ENCODE results near the gene CDC42EP3. TPM values are rescaled to one million over a fixed set of nuclear protein-coding genes. Genes with fewer than 3 reads are reported as not detected.
A peak's percentile ranks its signal among the peaks of the same experiment; 100 is the strongest.

CDC42EP3 gene
- polyA plus RNA-seq, 2 donors, result 2.0 to 6.0 TPM

DNA sequence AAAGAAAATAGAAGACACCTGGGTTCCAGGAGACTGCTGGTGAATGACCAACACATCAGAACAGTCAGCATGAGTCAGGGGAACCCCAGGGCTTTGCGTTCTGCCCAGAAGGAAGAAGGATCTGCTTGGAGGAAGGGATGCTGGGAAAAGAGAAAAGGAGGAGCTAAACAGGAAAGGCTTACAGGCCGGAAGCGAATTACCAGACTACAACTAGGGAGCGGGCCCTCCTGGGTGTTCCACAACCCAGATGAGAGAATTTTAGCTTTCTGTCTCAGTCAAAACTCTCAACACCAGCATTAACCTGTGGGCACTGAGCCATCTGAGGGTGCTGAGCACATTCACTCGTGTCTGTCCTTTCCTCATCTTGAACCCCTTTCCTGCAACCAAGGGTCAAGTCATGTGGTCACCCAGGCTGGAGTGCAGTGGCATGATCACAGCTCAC is 19.2 kb downstream of the CDC42EP3 start:
- Histone ChIP-seq H3K36me3 (ENCODE audit: control insufficient read depth in 2 of 2, insufficient read depth in 2 of 2, low read length in 1 of 2) (no peaks in the 10 kb centered on the region), H3K27ac (ENCODE audit: low read depth in 2 of 2, low read length in 1 of 2) (peak overlapping the region in 1 of 2 donors; percentile 42), H3K4me1 (ENCODE audit: control insufficient read depth in 2 of 2, insufficient read depth in 2 of 2, low read length in 1 of 2) (peaks cover 3 to 15% of the 10 kb centered on the region in 2 donors), H3K27me3 (ENCODE audit: control insufficient read depth in 1 of 2, insufficient read depth in 2 of 2, low read length in 2 of 2) (no peaks in the 10 kb centered on the region), H3K4me3 (ENCODE audit: low read depth in 1 of 2, low read length in 2 of 2) (no peak overlapping the region), H3K9me3 (ENCODE audit: control insufficient read depth in 2 of 2, insufficient read depth in 1 of 2, low read depth in 1 of 2, low read length in 1 of 2) (no peaks in the 10 kb centered on the region)
- WGBS, 2 donors, result 69 to 72% methylated on average over 5 of the region's 5 CpGs

DNA sequence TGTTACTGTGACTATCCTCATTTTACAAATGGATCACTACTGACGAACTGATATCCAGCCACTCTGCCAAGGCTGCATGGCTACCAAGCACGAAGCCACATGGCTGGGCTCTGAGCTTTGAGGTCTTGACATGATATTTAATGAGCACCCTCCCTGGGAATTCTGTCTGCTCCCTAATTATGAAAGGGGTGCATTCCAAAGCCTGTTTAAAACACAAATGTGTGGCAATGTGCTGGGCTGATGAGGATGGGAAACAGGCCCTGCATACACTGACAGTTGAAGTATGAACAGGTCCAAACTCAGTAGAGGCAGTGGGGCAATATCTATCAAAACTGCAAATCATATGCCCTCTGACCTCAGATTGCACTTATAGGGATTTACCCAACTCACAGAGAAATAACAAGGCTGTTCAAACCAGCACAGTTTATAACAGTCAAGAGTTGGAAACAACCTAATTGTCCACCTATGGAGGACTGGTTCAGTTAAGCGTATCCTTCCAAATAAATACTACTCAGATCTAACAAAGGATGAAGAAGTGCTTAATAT is 20.8 kb downstream of the CDC42EP3 start:
- 87 to 88% methylated on average over 3 of the region's 3 CpGs for WGBS, 2 donors
- no peak overlapping the region for H3K27ac ChIP-seq (ENCODE audit: low read depth in 2 of 2, low read length in 1 of 2)
- no peaks in the 10 kb centered on the region for H3K36me3 ChIP-seq (ENCODE audit: control insufficient read depth in 2 of 2, insufficient read depth in 2 of 2, low read length in 1 of 2)
- H3K4me1 ChIP-seq (ENCODE audit: control insufficient read depth in 2 of 2, insufficient read depth in 2 of 2, low read length in 1 of 2), result peaks cover 3 to 15% of the 10 kb centered on the region in 2 donors
- no peaks in the 10 kb centered on the region for H3K27me3 ChIP-seq (ENCODE audit: control insufficient read depth in 1 of 2, insufficient read depth in 2 of 2, low read length in 2 of 2)
- H3K9me3 ChIP-seq (ENCODE audit: control insufficient read depth in 2 of 2, insufficient read depth in 1 of 2, low read depth in 1 of 2, low read length in 1 of 2), result no peaks in the 10 kb centered on the region
- H3K4me3 ChIP-seq (ENCODE audit: low read depth in 1 of 2, low read length in 2 of 2), result no peak overlapping the region

DNA sequence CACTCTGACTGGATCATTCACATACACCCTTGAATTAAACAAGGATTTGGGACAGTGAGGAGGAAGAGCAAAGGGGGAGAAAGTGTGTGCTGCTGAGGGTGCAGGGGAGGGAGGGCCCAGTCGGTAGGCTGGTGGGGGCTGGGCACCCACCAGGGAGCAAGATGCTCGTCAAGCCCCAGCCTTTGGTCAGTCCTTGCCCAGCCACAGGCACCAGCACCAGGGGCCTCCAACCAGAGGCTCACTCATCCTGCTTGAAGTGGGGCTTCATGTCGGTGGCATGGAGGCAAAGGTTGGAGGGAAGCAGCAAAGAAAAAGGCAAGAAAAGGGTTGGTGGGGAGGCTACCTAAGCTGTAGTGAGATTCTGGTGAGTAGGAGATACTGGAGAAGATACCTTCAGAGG is 21.9 kb downstream of the CDC42EP3 start:
- Histone ChIP-seq H3K27ac (ENCODE audit: low read depth in 2 of 2, low read length in 1 of 2) (no peak overlapping the region), H3K4me3 (ENCODE audit: low read depth in 1 of 2, low read length in 2 of 2) (no peak overlapping the region), H3K27me3 (ENCODE audit: control insufficient read depth in 1 of 2, insufficient read depth in 2 of 2, low read length in 2 of 2) (no peaks in the 10 kb centered on the region), H3K9me3 (ENCODE audit: control insufficient read depth in 2 of 2, insufficient read depth in 1 of 2, low read depth in 1 of 2, low read length in 1 of 2) (no peaks in the 10 kb centered on the region), H3K4me1 (ENCODE audit: control insufficient read depth in 2 of 2, insufficient read depth in 2 of 2, low read length in 1 of 2) (peaks cover 3 to 13% of the 10 kb centered on the region in 2 donors), H3K36me3 (ENCODE audit: control insufficient read depth in 2 of 2, insufficient read depth in 2 of 2, low read length in 1 of 2) (no peaks in the 10 kb centered on the region)
- 83 to 92% methylated on average over 3 of the region's 3 CpGs for WGBS, 2 donors

DNA sequence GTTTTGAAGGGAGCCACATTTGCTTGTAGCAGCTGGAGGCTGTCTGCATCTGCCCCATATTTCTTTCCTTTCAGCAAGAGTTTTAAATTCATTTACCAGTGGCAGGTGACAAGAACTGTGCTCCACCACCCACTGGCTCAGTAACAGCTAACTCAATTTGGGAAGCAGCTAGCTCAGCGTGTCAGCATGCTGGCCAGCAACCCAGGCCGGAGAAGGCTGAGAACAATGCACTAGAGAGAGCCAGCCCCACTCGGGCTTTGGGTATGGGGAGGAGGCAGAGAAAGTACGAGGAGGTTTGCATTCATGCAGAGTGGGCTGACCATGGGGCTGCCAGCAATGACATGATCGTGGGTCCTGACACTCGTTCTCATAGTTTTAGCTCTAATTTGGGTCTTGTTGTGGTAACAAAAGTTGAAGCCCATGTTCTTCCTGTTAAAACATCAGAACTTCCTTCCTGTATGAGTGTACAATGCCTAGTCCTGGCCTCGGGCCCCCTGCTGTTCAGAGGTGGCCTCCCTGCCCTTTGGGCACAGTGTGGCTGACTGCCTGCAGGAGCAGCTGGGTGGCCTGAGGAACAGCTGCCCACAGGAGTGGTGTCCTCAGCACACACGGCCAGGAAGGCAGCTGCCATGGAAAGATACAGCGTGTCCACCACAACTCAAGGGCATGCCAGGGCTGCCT is 23.0 kb downstream of the CDC42EP3 start:
- H3K9me3 ChIP-seq (ENCODE audit: control insufficient read depth in 2 of 2, insufficient read depth in 1 of 2, low read depth in 1 of 2, low read length in 1 of 2), result no peaks in the 10 kb centered on the region
- H3K4me3 ChIP-seq (ENCODE audit: low read depth in 1 of 2, low read length in 2 of 2), result no peak overlapping the region
- peaks cover 3 to 9% of the 10 kb centered on the region in 2 donors for H3K4me1 ChIP-seq (ENCODE audit: control insufficient read depth in 2 of 2, insufficient read depth in 2 of 2, low read length in 1 of 2)
- H3K27ac ChIP-seq (ENCODE audit: low read depth in 2 of 2, low read length in 1 of 2), result peak overlapping the region; percentile 43 to 56
- 60 to 64% methylated on average over 9 of the region's 9 CpGs for WGBS, 2 donors
- no peaks in the 10 kb centered on the region for H3K36me3 ChIP-seq (ENCODE audit: control insufficient read depth in 2 of 2, insufficient read depth in 2 of 2, low read length in 1 of 2)
- no peaks in the 10 kb centered on the region for H3K27me3 ChIP-seq (ENCODE audit: control insufficient read depth in 1 of 2, insufficient read depth in 2 of 2, low read length in 2 of 2)

DNA sequence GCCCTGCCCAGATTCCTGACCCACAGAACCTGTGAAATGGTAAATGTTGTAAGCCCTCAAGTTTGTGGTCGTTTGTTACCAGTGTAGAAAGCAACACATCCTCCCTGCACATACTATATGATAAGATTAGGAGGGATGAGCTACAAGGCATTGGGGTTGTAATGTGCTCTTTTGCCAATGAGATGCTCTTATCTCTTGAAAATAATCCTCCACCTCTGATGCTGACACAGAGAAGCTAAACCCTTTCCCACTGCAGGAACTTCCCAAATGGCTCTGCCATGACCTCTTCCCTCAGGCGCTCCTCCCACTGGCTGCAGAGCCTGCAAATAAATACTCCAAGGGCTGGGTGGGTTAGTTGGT is 23.5 kb downstream of the CDC42EP3 start:
- Histone ChIP-seq H3K4me3 (ENCODE audit: low read depth in 1 of 2, low read length in 2 of 2) (no peak overlapping the region), H3K4me1 (ENCODE audit: control insufficient read depth in 2 of 2, insufficient read depth in 2 of 2, low read length in 1 of 2) (peaks cover 3 to 7% of the 10 kb centered on the region in 2 donors), H3K27ac (ENCODE audit: low read depth in 2 of 2, low read length in 1 of 2) (peak overlapping the region; percentile 43 to 56), H3K9me3 (ENCODE audit: control insufficient read depth in 2 of 2, insufficient read depth in 1 of 2, low read depth in 1 of 2, low read length in 1 of 2) (no peaks in the 10 kb centered on the region), H3K36me3 (ENCODE audit: control insufficient read depth in 2 of 2, insufficient read depth in 2 of 2, low read length in 1 of 2) (no peaks in the 10 kb centered on the region), H3K27me3 (ENCODE audit: control insufficient read depth in 1 of 2, insufficient read depth in 2 of 2, low read length in 2 of 2) (no peaks in the 10 kb centered on the region)
- 77 to 85% methylated on average over 2 of the region's 2 CpGs for WGBS, 2 donors

DNA sequence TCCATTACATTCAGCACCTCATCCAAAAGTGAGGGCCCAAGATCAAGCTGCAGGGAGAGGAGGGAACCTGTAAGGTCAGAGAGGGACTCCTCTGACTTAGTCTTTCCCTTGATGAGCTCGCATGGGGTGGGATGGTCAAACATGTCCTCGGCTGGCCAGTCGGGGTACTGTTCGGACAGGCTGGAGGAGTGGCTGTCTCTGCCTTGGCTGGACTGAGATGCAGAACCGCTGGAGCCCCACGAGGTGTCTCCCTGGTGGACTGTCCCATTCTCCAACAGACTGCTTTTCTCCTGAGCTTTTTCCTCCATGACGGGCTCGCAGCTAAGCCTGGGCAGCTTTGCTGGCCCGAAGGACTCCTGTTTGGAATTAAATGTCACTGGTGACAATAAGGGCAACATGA is 25.6 kb downstream of the CDC42EP3 start:
- H3K27me3 ChIP-seq (ENCODE audit: control insufficient read depth in 1 of 2, insufficient read depth in 2 of 2, low read length in 2 of 2), result no peaks in the 10 kb centered on the region
- H3K36me3 ChIP-seq (ENCODE audit: control insufficient read depth in 2 of 2, insufficient read depth in 2 of 2, low read length in 1 of 2), result no peaks in the 10 kb centered on the region
- H3K4me3 ChIP-seq (ENCODE audit: low read depth in 1 of 2, low read length in 2 of 2), result no peak overlapping the region
- no peaks in the 10 kb centered on the region for H3K9me3 ChIP-seq (ENCODE audit: control insufficient read depth in 2 of 2, insufficient read depth in 1 of 2, low read depth in 1 of 2, low read length in 1 of 2)
- peaks cover 0 to 5% of the 10 kb centered on the region in 2 donors for H3K4me1 ChIP-seq (ENCODE audit: control insufficient read depth in 2 of 2, insufficient read depth in 2 of 2, low read length in 1 of 2)
- 94 to 95% methylated on average over 9 of the region's 9 CpGs for WGBS, 2 donors
- peak overlapping the region in 1 of 2 donors; percentile 2 for H3K27ac ChIP-seq (ENCODE audit: low read depth in 2 of 2, low read length in 1 of 2)

DNA sequence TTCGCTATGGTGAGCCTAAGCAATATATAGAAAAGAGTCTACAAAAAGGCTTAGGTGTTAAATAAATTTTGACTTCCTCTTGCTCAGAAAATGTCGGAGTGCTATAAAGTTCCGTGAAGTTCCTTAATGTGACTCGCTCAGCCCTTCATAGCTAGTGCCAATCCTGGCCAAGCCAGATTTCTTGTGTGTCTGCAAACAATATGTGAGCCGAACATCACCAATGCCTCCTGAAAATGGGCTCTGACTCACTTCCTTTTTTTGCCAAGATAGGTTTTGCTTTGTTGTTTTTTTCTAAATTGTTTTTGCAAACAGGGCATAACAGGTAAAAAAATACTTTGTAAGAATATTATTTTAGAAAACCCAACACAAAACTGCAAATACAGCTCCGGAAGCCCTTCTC is 26.1 kb downstream of the CDC42EP3 start:
- Histone ChIP-seq H3K36me3 (ENCODE audit: control insufficient read depth in 2 of 2, insufficient read depth in 2 of 2, low read length in 1 of 2) (no peaks in the 10 kb centered on the region), H3K27me3 (ENCODE audit: control insufficient read depth in 1 of 2, insufficient read depth in 2 of 2, low read length in 2 of 2) (no peaks in the 10 kb centered on the region), H3K9me3 (ENCODE audit: control insufficient read depth in 2 of 2, insufficient read depth in 1 of 2, low read depth in 1 of 2, low read length in 1 of 2) (no peaks in the 10 kb centered on the region), H3K4me3 (ENCODE audit: low read depth in 1 of 2, low read length in 2 of 2) (no peak overlapping the region), H3K4me1 (ENCODE audit: control insufficient read depth in 2 of 2, insufficient read depth in 2 of 2, low read length in 1 of 2) (peaks cover 0 to 5% of the 10 kb centered on the region in 2 donors), H3K27ac (ENCODE audit: low read depth in 2 of 2, low read length in 1 of 2) (no peak overlapping the region)
- WGBS, 2 donors, result 57 to 71% methylated on average over 6 of the region's 6 CpGs

DNA sequence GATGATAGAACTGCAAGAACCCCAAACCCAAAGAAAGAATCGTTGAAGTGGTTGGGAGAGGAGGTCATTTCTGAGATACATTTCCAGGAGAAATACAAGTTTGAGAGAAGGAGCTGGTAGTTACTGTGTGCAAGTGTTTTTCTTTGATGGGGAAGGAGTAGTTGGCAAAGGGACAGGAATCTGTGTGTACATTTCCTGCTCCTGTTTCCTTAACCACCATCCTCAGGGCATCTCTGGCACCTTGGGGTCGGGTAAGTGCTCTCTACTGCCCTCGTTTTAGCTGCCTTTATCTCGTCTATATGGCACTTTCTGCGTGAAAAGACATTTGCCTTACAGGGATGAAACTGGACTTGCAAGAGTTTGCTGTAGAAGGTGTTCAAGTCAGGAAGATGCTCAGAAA is 27.3 kb downstream of the CDC42EP3 start:
- H3K4me1 ChIP-seq (ENCODE audit: control insufficient read depth in 2 of 2, insufficient read depth in 2 of 2, low read length in 1 of 2), result peaks cover 0 to 5% of the 10 kb centered on the region in 2 donors

DNA sequence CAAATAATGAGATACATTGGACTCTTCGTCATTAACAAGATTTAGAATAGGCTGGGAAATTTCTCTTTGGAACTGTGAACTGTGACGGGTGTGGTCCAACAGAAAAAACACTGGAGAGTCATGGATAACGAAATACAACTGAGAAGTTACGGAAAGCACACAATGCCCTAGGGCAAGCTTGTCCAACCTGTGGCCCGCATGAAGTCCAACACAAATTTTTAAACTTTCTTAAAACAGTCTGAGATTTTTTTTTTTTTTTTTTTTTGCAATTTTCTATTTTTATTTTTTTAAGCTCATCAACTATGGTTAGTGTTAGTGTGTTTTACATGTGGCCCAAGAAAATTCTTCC is 27.7 kb downstream of the CDC42EP3 start:
- peaks cover 0 to 4% of the 10 kb centered on the region in 2 donors for H3K4me1 ChIP-seq (ENCODE audit: control insufficient read depth in 2 of 2, insufficient read depth in 2 of 2, low read length in 1 of 2)
- no peak overlapping the region for H3K27ac ChIP-seq (ENCODE audit: low read depth in 2 of 2, low read length in 1 of 2)
- 87 to 92% methylated on average over 5 of the region's 5 CpGs for WGBS, 2 donors
- no peak overlapping the region for H3K4me3 ChIP-seq (ENCODE audit: low read depth in 1 of 2, low read length in 2 of 2)
- H3K9me3 ChIP-seq (ENCODE audit: control insufficient read depth in 2 of 2, insufficient read depth in 1 of 2, low read depth in 1 of 2, low read length in 1 of 2), result no peaks in the 10 kb centered on the region
- H3K36me3 ChIP-seq (ENCODE audit: control insufficient read depth in 2 of 2, insufficient read depth in 2 of 2, low read length in 1 of 2), result no peaks in the 10 kb centered on the region
- H3K27me3 ChIP-seq (ENCODE audit: control insufficient read depth in 1 of 2, insufficient read depth in 2 of 2, low read length in 2 of 2), result no peaks in the 10 kb centered on the region

More for the DNA sequence above, 27.3 kb downstream of the CDC42EP3 start:
- Histone ChIP-seq H3K27ac (ENCODE audit: low read depth in 2 of 2, low read length in 1 of 2) (no peak overlapping the region), H3K27me3 (ENCODE audit: control insufficient read depth in 1 of 2, insufficient read depth in 2 of 2, low read length in 2 of 2) (no peaks in the 10 kb centered on the region), H3K36me3 (ENCODE audit: control insufficient read depth in 2 of 2, insufficient read depth in 2 of 2, low read length in 1 of 2) (no peaks in the 10 kb centered on the region), H3K4me3 (ENCODE audit: low read depth in 1 of 2, low read length in 2 of 2) (no peak overlapping the region), H3K9me3 (ENCODE audit: control insufficient read depth in 2 of 2, insufficient read depth in 1 of 2, low read depth in 1 of 2, low read length in 1 of 2) (no peaks in the 10 kb centered on the region)
- 74 to 77% methylated on average over 5 of the region's 5 CpGs for WGBS, 2 donors

All from esophagus (tissue), 2 donors.